ENCODE measurements around the gene STXBP3. TPM values are rescaled to one million over a fixed set of nuclear protein-coding genes. Genes with fewer than 3 reads are reported as not detected.
A peak's percentile ranks its signal among the peaks of the same experiment; 100 is the strongest.

STXBP3 gene
- total RNA-seq, 1 experiment from 2014 or later = 30.3 TPM

GRCh38 chr1:108718927-108719655, 27.4 kb upstream of the STXBP3 start:
- no TSS peak for BruUV-seq (replicated peaks)
- no peaks in the 10 kb centered on the region for H3K9me3 Mint-ChIP-seq (ENCODE audit: low read depth, unreplicated experiment)
- peaks cover 14% of the 10 kb centered on the region for H3K4me1 Mint-ChIP-seq (ENCODE audit: low read depth, unreplicated experiment)
- no peaks in the 10 kb centered on the region for H3K36me3 Mint-ChIP-seq (ENCODE audit: insufficient read depth, unreplicated experiment)
- H3K4me3 Mint-ChIP-seq (ENCODE audit: low read depth, unreplicated experiment) = no peak overlapping the region
- CTCF ChIA-PET = no interaction called here
- no peak for TF ChIP-seq CTCF (IDR thresholded peaks at IDR 0.05; ENCODE audit: unreplicated experiment)
- no peak overlapping the region for H3K27ac Mint-ChIP-seq (ENCODE audit: unreplicated experiment)
- no peak for DNase-seq
- H3K27me3 Mint-ChIP-seq (ENCODE audit: unreplicated experiment) = no peaks in the 10 kb centered on the region
- intact Hi-C loops (cut with micrococcal nuclease; ENCODE audit: unreplicated experiment) = no loop called here

DNA sequence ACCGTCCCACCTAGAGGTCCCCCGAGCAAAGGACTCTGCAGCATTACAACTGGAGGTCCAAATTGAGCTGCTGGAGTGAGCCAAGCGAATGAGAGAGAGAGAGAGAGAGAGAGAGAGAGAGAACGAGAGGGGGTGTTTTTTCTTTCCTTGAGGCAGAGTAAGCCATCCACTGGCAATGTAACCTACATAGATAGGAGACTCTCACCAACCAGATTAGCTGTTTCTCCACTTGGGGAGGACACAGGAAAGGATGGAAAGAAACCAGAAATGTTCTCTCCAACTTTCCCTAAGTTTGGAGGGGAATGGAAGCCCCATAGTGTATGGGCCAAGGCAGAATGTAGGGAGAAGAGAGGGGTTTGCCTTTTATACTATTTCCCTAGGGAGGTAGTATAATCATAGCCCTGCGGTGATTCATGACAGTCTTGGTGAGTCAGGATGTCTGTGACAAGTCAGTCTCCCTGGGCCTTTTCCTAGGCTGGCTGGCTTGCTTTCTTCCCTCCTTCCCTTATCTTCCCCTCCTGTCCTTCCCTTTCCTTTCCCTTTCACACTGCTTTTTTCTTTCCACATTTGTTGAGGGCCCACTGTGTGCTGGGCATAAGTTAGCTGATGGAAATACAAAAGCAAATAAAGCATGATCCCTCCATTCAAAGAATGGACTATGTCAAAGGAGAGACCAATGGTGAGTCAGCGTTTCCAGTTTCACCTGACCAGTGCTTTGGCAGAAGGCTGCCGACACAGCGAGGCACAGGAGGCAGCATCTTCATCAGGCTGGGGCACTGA, 26.6 kb upstream of the STXBP3 start:
- Mint-ChIP-seq H3K36me3 (ENCODE audit: insufficient read depth, unreplicated experiment) (no peaks in the 10 kb centered on the region), H3K9me3 (ENCODE audit: low read depth, unreplicated experiment) (no peaks in the 10 kb centered on the region), H3K4me3 (ENCODE audit: low read depth, unreplicated experiment) (no peak overlapping the region), H3K4me1 (ENCODE audit: low read depth, unreplicated experiment) (peaks cover 14% of the 10 kb centered on the region), H3K27ac (ENCODE audit: unreplicated experiment) (peak overlapping the region; percentile 6), H3K27me3 (ENCODE audit: unreplicated experiment) (no peaks in the 10 kb centered on the region)
- TF ChIP-seq CTCF (IDR thresholded peaks at IDR 0.05; ENCODE audit: unreplicated experiment) = no peak
- CTCF ChIA-PET = no interaction called here
- intact Hi-C loops (cut with micrococcal nuclease; ENCODE audit: unreplicated experiment) = no loop called here
- no TSS peak for BruUV-seq (replicated peaks)
- DNase-seq = peak; percentile 30

- CTCF ChIA-PET = no interaction called here
- Mint-ChIP-seq H3K27me3 (ENCODE audit: unreplicated experiment) (no peaks in the 10 kb centered on the region), H3K36me3 (ENCODE audit: insufficient read depth, unreplicated experiment) (no peaks in the 10 kb centered on the region)
Measured at GRCh38 chr1:108722292-108722691, 24.2 kb upstream of the STXBP3 start.

DNA sequence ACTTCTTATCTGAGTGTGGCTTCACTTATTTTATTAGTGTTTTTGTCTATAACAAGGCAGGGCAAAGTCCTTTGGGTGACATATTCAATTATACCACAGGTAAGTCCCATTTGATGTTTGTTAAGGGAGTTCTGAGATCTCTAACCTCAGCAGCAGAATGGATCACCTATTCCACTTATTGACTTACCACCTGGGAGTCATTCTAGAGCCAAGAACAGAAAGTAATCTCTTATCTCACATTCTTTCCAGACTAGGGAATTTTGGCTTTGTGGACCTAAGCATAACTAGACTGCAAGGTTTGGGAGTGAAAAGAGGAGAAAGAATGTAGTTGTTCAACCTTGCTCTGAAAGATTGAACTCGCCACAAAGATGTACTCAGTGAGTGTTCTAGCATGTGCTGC, 20.6 kb upstream of the STXBP3 start:
- intact Hi-C loops (cut with micrococcal nuclease; ENCODE audit: unreplicated experiment) = no loop called here
- Mint-ChIP-seq H3K27me3 (ENCODE audit: unreplicated experiment) (no peaks in the 10 kb centered on the region), H3K4me3 (ENCODE audit: low read depth, unreplicated experiment) (no peak overlapping the region), H3K27ac (ENCODE audit: unreplicated experiment) (no peak overlapping the region), H3K4me1 (ENCODE audit: low read depth, unreplicated experiment) (no peaks in the 10 kb centered on the region), H3K36me3 (ENCODE audit: insufficient read depth, unreplicated experiment) (no peaks in the 10 kb centered on the region), H3K9me3 (ENCODE audit: low read depth, unreplicated experiment) (no peaks in the 10 kb centered on the region)
- TF ChIP-seq CTCF (IDR thresholded peaks at IDR 0.05; ENCODE audit: unreplicated experiment) = no peak
- no TSS peak for BruUV-seq (replicated peaks)
- CTCF ChIA-PET = no interaction called here
- DNase-seq = no peak

More at GRCh38 chr1:108722292-108722691, 24.2 kb upstream of the STXBP3 start:
- no peak for TF ChIP-seq CTCF (IDR thresholded peaks at IDR 0.05; ENCODE audit: unreplicated experiment)
- intact Hi-C loops (cut with micrococcal nuclease; ENCODE audit: unreplicated experiment) = no loop called here
- no peak overlapping the region for H3K4me3 Mint-ChIP-seq (ENCODE audit: low read depth, unreplicated experiment)
- H3K27ac Mint-ChIP-seq (ENCODE audit: unreplicated experiment) = no peak overlapping the region
- no peaks in the 10 kb centered on the region for H3K9me3 Mint-ChIP-seq (ENCODE audit: low read depth, unreplicated experiment)
- H3K4me1 Mint-ChIP-seq (ENCODE audit: low read depth, unreplicated experiment) = peaks cover 14% of the 10 kb centered on the region
- no TSS peak for BruUV-seq (replicated peaks)
- no peak for DNase-seq
